GM18858 (cell line): ENCODE measurements around the gene SMPD4.
"Not testable (repeated sequence)": the region's sequence is repeated elsewhere in the genome, so short reads cannot be mapped to it uniquely, and the experiment has no call there.

Experiments
- ATAC-seq: cut with Tn5 transposase; IDR thresholded peaks from one replicate; pipeline ENCODE4 v1.9.1; 2021; ENCODE audit not compliant: unreplicated experiment

Gene SMPD4

GRCh38 chr2:130181325-130181879 is at the start of gene SMPD4:
SMPD4 (minus strand) TSS chr2:130181602; CDS start chr2:130176592, 5,010 bp downstream.
- peak; percentile 59 for ATAC-seq

- not testable (repeated sequence) for ATAC-seq
Observed at GRCh38 chr2:130230907-130231306, 49.5 kb upstream of the SMPD4 start.

- not testable (repeated sequence) for ATAC-seq
Observed at GRCh38 chr2:130230376-130230775, 49.0 kb upstream of the SMPD4 start.

GRCh38 chr2:130229161-130229510 is 47.7 kb upstream of the SMPD4 start:
- peak; percentile 77 for ATAC-seq

GRCh38 chr2:130228467-130229160 is 47.2 kb upstream of the SMPD4 start:
- ATAC-seq = not testable (repeated sequence)

GRCh38 chr2:130228005-130228404 is 46.6 kb upstream of the SMPD4 start:
- not testable (repeated sequence) for ATAC-seq

GRCh38 chr2:130222523-130222922 is 41.1 kb upstream of the SMPD4 start:
- peak; percentile 90 for ATAC-seq

GRCh38 chr2:130220505-130220904 is 39.1 kb upstream of the SMPD4 start:
- not testable (repeated sequence) for ATAC-seq

GRCh38 chr2:130219147-130219546 is 37.7 kb upstream of the SMPD4 start:
- not testable (repeated sequence) for ATAC-seq

- not testable (repeated sequence) for ATAC-seq
Observed at GRCh38 chr2:130207051-130207450, 25.6 kb upstream of the SMPD4 start.

- not testable (repeated sequence) for ATAC-seq
Observed at GRCh38 chr2:130203150-130203549, 21.7 kb upstream of the SMPD4 start.

GRCh38 chr2:130202518-130202917 is 21.1 kb upstream of the SMPD4 start:
- not testable (repeated sequence) for ATAC-seq

- no peak for ATAC-seq
Observed at GRCh38 chr2:130198343-130198742, 16.9 kb upstream of the SMPD4 start, which contains the start of gene TUBA3E. TUBA3E (minus strand) TSS chr2:130198439; CDS start chr2:130198360, 79 bp downstream.

GRCh38 chr2:130196052-130196451 is 14.7 kb upstream of the SMPD4 start:
- not testable (repeated sequence) for ATAC-seq

- ATAC-seq = not testable (repeated sequence)
Observed at GRCh38 chr2:130195089-130195635, 13.8 kb upstream of the SMPD4 start.

- not testable (repeated sequence) for ATAC-seq
Observed at GRCh38 chr2:130193824-130194223, 12.4 kb upstream of the SMPD4 start.

GRCh38 chr2:130192451-130192850 is 11.0 kb upstream of the SMPD4 start:
- ATAC-seq = not testable (repeated sequence)

- ATAC-seq = not testable (repeated sequence)
Observed at GRCh38 chr2:130191319-130191718, 9.9 kb upstream of the SMPD4 start.

- no peak for ATAC-seq
Observed at GRCh38 chr2:130190237-130190636, 8.8 kb upstream of the SMPD4 start.

GRCh38 chr2:130188958-130189357 is 7.6 kb upstream of the SMPD4 start:
- not testable (repeated sequence) for ATAC-seq

- ATAC-seq = not testable (repeated sequence)
Observed at GRCh38 chr2:130187859-130188792, 6.7 kb upstream of the SMPD4 start.
